Fibroblast of lung (primary cell): ENCODE measurements around the gene ZSWIM5.

Experiments used
- CTCF ChIP-seq, 2 donors: IDR thresholded peaks in 1 of 2; conservative IDR thresholded peaks in 1 of 2; 1 replicate in 1 of 2; 2 replicates in 1 of 2; pipeline ENCODE4 v1.5.1; 2011 to 2012; ENCODE audit warnings: low read length in 2 of 2, control low read depth in 1 of 2, inconsistent platforms in 1 of 2, low read depth in 1 of 2, mild to moderate bottlenecking in 1 of 2
- EZH2 ChIP-seq: IDR thresholded peaks from 2 replicates; pipeline ENCODE4 v1.5.1; 2012; ENCODE audit warnings: low read length, control low read depth, mild to moderate bottlenecking; ENCODE audit errors: missing control alignments

DNA sequence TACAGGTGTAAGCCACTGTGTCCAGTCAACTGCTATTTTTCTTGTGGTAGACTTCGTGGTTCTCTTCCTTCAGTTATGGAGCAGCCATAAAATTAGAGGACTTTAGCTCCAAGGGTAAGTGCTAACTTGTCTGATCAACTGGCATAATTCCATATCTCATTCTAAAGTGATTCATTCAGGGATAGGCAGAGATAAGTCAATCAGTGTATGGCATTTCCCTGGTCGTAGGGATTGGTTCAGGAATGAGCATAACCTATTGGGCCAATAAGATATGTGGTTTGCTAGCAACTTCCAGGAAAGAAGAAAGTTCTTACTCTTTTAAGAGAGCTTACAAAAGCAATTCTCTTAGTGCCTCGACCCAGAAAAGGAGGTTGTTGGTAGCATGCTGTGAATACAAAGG, 4.7 kb upstream of the ZSWIM5 start:
- no peak for TF ChIP-seq CTCF (conservative IDR thresholded peaks at IDR 0.05 in 1 of 2, IDR thresholded peaks at IDR 0.05 in 1 of 2; ENCODE audit: low read depth in 1 of 2, low read length in 2 of 2)
- no peak for TF ChIP-seq EZH2
